ENCODE measurements around the gene EGFR. TPM values are rescaled to one million over a fixed set of nuclear protein-coding genes. Genes with fewer than 3 reads are reported as not detected.
A peak's percentile ranks its signal among the peaks of the same experiment; 100 is the strongest.

EGFR gene
- polyA plus RNA-seq, 2 of the 4 experiments (the other 2 are of a cell fraction), result 59.5 to 63.8 TPM

DNA sequence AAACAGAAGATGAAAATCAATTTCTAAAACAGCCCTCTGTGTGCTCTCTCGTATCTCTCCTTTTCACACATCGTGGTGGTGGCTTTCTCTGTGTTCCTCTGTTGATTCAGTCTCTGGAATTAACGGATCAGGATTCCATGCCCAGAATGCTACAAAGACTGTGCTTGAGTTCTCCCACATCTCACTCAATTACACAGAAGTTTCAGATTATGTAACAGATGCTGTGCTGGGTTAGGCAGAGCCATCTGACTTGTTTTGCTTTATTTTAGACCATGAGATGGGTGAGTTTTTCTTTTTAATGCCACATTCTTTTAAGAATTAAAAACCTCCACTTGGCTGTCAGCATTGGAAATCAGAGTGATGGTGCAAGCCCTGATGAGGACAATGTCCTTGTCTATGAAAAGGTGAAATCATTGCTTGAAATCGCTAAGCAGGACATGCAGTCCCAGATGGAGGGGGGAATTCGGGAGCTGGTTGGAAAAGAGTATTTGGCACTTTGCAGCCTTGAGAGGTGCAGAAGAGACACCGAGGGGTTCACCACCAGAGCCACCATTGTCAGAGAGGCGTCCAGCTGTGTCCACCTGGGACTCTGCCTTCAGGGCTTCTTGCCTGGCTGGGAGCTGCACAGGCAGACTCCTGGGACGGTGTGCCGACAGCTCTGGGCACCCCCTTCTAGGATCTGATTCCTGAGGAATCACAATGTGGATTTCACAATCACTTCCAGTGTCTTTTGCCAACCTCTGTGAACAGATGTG lies 80.4 kb downstream of the EGFR start:
- Histone ChIP-seq H3K9me3 (no peaks in the 10 kb centered on the region), H3K27ac (peak overlapping the region in 1 of 2 experiments; percentile 48; a peak in 3 of 6 replicates), H3K4me3 (no peak overlapping the region), H3K4me1 (peaks cover 27% of the 10 kb centered on the region; the same call in 2 of the 3 replicates), H3K4me2 (no peak overlapping the region)
- FAIRE-seq (no peak), DNase-seq (ENCODE audit: low read depth in 1 of 2, low spot score in 1 of 2) (no peak), ATAC-seq (no peak)
- TF ChIP-seq MYC (IDR thresholded peaks at IDR 0.05; ENCODE audit: borderline replicate concordance, low read length) (no peak), REST (IDR thresholded peaks at IDR 0.05) (no peak), EHF (CRISPR knock-in tag; IDR thresholded peaks at IDR 0.05) (no peak), FOSB (CRISPR knock-in tag; IDR thresholded peaks at IDR 0.05) (no peak), FOXS1 (CRISPR knock-in tag; IDR thresholded peaks at IDR 0.05) (no peak), MAZ (IDR thresholded peaks at IDR 0.05; ENCODE audit: borderline replicate concordance, low read depth, low read length) (no peak), RCOR1 (IDR thresholded peaks at IDR 0.05; ENCODE audit: low read depth, low read length) (no peak), NR3C1 (IDR thresholded peaks at IDR 0.05) (no peak), HEYL (CRISPR knock-in tag; IDR thresholded peaks at IDR 0.05) (no peak), HOXB13 (CRISPR knock-in tag; IDR thresholded peaks at IDR 0.05; ENCODE audit: low read depth) (no peak), ELK1 (IDR thresholded peaks at IDR 0.05; ENCODE audit: low read depth, low read length) (no peak)
- WGBS (ENCODE audit: missing lambda C conversion rate), result 86% methylated on average over 9 of the region's 9 CpGs
- ChIA-PET CTCF (interaction anchor here (1.4 to 1.5 kb wide), 2 partner anchors 13 to 30 kb away, joined by 3 to 4 read pairs; no protein-coding TSS in a partner anchor), POLR2A (no interaction called here)

GRCh38 chr7:55099821-55100543 lies 81.2 kb downstream of the EGFR start:
- POLR2A ChIA-PET, result no interaction called here
- 86% methylated on average over 8 of the region's 8 CpGs for WGBS (ENCODE audit: missing lambda C conversion rate)

More at GRCh38 chr7:55099821-55100543, 81.2 kb downstream of the EGFR start:
- Histone ChIP-seq H3K27ac (peak overlapping the region in 1 of 2 experiments; percentile 1; a peak in 1 of 6 replicates), H3K4me1 (peaks cover 35% of the 10 kb centered on the region; the same call in 2 of the 3 replicates), H3K4me2 (no peak overlapping the region), H3K9me3 (no peaks in the 10 kb centered on the region), H3K4me3 (no peak overlapping the region)
- ATAC-seq, result no peak; a peak in 1 of 6 replicates
- CTCF ChIA-PET, result interaction anchor here (0.7 to 1.5 kb wide), 3 partner anchors 13 to 325 kb away, joined by 3 to 4 read pairs (median 3); no protein-coding TSS in a partner anchor
- TF ChIP-seq NPAS2 (CRISPR knock-in tag; IDR thresholded peaks at IDR 0.05; ENCODE audit: borderline replicate concordance) (no peak), ESRRA (IDR thresholded peaks at IDR 0.05; ENCODE audit: borderline replicate concordance, low read length) (no peak), MYC (IDR thresholded peaks at IDR 0.05; ENCODE audit: borderline replicate concordance, low read length) (no peak), FOXS1 (CRISPR knock-in tag; IDR thresholded peaks at IDR 0.05) (no peak), ELK1 (IDR thresholded peaks at IDR 0.05; ENCODE audit: low read depth, low read length) (no peak), HOXB5 (CRISPR knock-in tag; IDR thresholded peaks at IDR 0.05) (no peak), EP300 (IDR thresholded peaks at IDR 0.05) (no peak), CHD4 (IDR thresholded peaks at IDR 0.05; ENCODE audit: borderline replicate concordance) (no peak), HOXB13 (CRISPR knock-in tag; IDR thresholded peaks at IDR 0.05; ENCODE audit: low read depth) (no peak), FOSL2 (IDR thresholded peaks at IDR 0.05) (no peak), FOSL2 (CRISPR knock-in tag; IDR thresholded peaks at IDR 0.05) (no peak), ZFP36 (IDR thresholded peaks at IDR 0.05; ENCODE audit: borderline replicate concordance, partially characterized antibody) (no peak), CHD2 (IDR thresholded peaks at IDR 0.05; ENCODE audit: low read length, partially characterized antibody) (no peak)
- TF ChIP-seq, protein P1, sequence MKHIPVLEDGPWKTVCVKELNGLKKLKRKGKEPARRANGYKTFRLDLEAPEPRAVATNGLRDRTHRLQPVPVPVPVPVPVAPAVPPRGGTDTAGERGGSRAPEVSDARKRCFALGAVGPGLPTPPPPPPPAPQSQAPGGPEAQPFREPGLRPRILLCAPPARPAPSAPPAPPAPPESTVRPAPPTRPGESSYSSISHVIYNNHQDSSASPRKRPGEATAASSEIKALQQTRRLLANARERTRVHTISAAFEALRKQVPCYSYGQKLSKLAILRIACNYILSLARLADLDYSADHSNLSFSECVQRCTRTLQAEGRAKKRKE (CRISPR knock-in tag; IDR thresholded peaks at IDR 0.05; ENCODE audit: low read depth), result no peak
- DNase-seq (ENCODE audit: low read depth in 1 of 2, low spot score in 1 of 2), result no peak
- no peak for FAIRE-seq

Measured in A549 (cell line).